Mammary epithelial cell (primary cell): ENCODE measurements around the gene BIK.

Experiments
- EZH2 ChIP-seq: IDR thresholded peaks from 2 replicates; pipeline ENCODE4 v1.6.1; 2012; ENCODE audit warnings: low read length, inconsistent platforms, borderline replicate concordance
- TF ChIP-seq, protein P1 (sequence below), 2 donors: IDR thresholded peaks in 1 of 2; conservative IDR thresholded peaks in 1 of 2; 2 replicates each; pipeline ENCODE4 v1.5.1; 2011 to 2012; ENCODE audit warnings: inconsistent platforms in 2 of 2, low read length in 2 of 2, mild to moderate bottlenecking in 2 of 2, control low read depth in 1 of 2, low read depth in 1 of 2; ENCODE audit not compliant: insufficient read depth in 1 of 2; ENCODE audit errors: extremely low read depth in 1 of 2

DNA sequence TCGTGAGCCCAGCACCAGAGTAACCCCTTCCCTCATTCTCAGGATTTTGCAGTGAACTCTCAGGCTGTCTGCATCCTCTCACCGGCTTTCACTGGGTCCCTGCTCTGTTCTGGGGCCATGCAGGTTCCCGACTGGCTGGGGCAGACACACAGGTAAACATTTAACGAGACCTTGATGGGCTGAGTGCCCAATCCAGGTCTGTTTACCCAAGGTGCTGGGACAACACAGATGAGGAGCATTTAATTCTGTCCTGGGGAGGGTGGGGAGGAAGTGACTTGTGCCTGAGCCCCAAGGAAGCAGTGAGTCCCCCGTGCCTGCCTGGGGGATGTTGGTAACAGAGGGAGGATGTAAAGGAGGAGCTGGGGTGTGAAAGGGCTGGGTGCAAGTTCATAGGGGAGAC lies 4.4 kb downstream of the BIK start:
- TF ChIP-seq, protein P1, sequence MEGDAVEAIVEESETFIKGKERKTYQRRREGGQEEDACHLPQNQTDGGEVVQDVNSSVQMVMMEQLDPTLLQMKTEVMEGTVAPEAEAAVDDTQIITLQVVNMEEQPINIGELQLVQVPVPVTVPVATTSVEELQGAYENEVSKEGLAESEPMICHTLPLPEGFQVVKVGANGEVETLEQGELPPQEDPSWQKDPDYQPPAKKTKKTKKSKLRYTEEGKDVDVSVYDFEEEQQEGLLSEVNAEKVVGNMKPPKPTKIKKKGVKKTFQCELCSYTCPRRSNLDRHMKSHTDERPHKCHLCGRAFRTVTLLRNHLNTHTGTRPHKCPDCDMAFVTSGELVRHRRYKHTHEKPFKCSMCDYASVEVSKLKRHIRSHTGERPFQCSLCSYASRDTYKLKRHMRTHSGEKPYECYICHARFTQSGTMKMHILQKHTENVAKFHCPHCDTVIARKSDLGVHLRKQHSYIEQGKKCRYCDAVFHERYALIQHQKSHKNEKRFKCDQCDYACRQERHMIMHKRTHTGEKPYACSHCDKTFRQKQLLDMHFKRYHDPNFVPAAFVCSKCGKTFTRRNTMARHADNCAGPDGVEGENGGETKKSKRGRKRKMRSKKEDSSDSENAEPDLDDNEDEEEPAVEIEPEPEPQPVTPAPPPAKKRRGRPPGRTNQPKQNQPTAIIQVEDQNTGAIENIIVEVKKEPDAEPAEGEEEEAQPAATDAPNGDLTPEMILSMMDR (conservative IDR thresholded peaks at IDR 0.05 in 1 of 2, IDR thresholded peaks at IDR 0.05 in 1 of 2; ENCODE audit: extremely low read depth in 1 of 2, insufficient read depth in 1 of 2, low read depth in 1 of 2, low read length in 2 of 2), result no peak
- no peak for TF ChIP-seq EZH2
